Uterus (tissue), 2 donors: ENCODE results near the gene HOXA10.

Source experiments
- CTCF ChIP-seq, 4 experiments: fragments of 200-600 bp in 2 of 4; fragments of 450-650 bp in 2 of 4; sonication (generic) in 2 of 4; IDR thresholded peaks; one replicate each; pipeline ENCODE4 v1.5.1; 2016 to 2019; ENCODE audit warnings: antibody characterized with exemption in 4 of 4, mild to moderate bottlenecking in 2 of 4, moderate library complexity in 1 of 4
- POLR2A ChIP-seq, 2 donors: fragments of 450-650 bp; IDR thresholded peaks; one replicate each; pipeline ENCODE4 v1.6.1; 2016; ENCODE audit warnings: antibody characterized with exemption in 2 of 2, mild to moderate bottlenecking in 1 of 2, moderate library complexity in 1 of 2

- TF ChIP-seq CTCF (IDR thresholded peaks at IDR 0.05) (no peak), POLR2A (IDR thresholded peaks at IDR 0.05) (no peak)
Measured at GRCh38 chr7:27138985-27139333, 35.2 kb downstream of the HOXA10 start.
